ENCODE results near the gene BLOC1S3. TPM values are rescaled to one million over a fixed set of nuclear protein-coding genes. Genes with fewer than 3 reads are reported as not detected.

BLOC1S3 gene
- total and polyA plus RNA-seq, 2 of the 13 experiments (the other 11 are each of a cell fraction or from before 2014, with no cell fraction given) = 4.3 to 4.8 TPM

GRCh38 chr19:45179072-45179891 lies 698 bp downstream of the BLOC1S3 start (continued):
- TF ChIP-seq ESRRA (CRISPR knock-in tag; IDR thresholded peaks at IDR 0.05; ENCODE audit: low read depth) (no peak), GTF2F1 (IDR thresholded peaks at IDR 0.05; ENCODE audit: low read length) (no peak), PATZ1 (CRISPR knock-in tag; IDR thresholded peaks at IDR 0.05) (peak; percentile 28; the same call in 1 of the 2 replicates), THAP8 (CRISPR knock-in tag; IDR thresholded peaks at IDR 0.05; ENCODE audit: borderline replicate concordance) (0 out of 2 replicates have a peak, but pooled peaks have one; percentile 31), ZBTB21 (CRISPR knock-in tag; IDR thresholded peaks at IDR 0.05) (no peak), ZMYM2 (CRISPR knock-in tag; IDR thresholded peaks at IDR 0.05) (no peak), SIX1 (CRISPR knock-in tag; IDR thresholded peaks at IDR 0.05; ENCODE audit: borderline replicate concordance) (no peak), NFKBIZ (CRISPR knock-in tag; IDR thresholded peaks at IDR 0.05) (no peak), DR1 (CRISPR knock-in tag; IDR thresholded peaks at IDR 0.05) (no peak; the same call in 1 of the 2 replicates), REL (CRISPR knock-in tag; conservative IDR thresholded peaks at IDR 0.05) (no peak), NFE2L2 (IDR thresholded peaks at IDR 0.05; ENCODE audit: low read length) (no peak), NR2F1 (CRISPR knock-in tag; IDR thresholded peaks at IDR 0.05) (no peak), XBP1 (CRISPR knock-in tag; IDR thresholded peaks at IDR 0.05) (no peak), TRIM22 (IDR thresholded peaks at IDR 0.05) (no peak), ZNF580 (CRISPR knock-in tag; IDR thresholded peaks at IDR 0.05; ENCODE audit: borderline replicate concordance, low read depth) (no peak), ZBTB26 (CRISPR knock-in tag; IDR thresholded peaks at IDR 0.05; ENCODE audit: borderline replicate concordance) (no peak), HMG20B (CRISPR knock-in tag; conservative IDR thresholded peaks at IDR 0.05) (no peak), ZNF850 (CRISPR knock-in tag; conservative IDR thresholded peaks at IDR 0.05) (no peak), ZNF572 (CRISPR knock-in tag; IDR thresholded peaks at IDR 0.05) (0 out of 2 replicates have a peak, but pooled peaks have one; percentile 70), SOX5 (CRISPR knock-in tag; IDR thresholded peaks at IDR 0.05; ENCODE audit: borderline replicate concordance) (no peak), CSRNP2 (CRISPR knock-in tag; conservative IDR thresholded peaks at IDR 0.05; ENCODE audit: low read depth) (no peak), MTA3 (CRISPR knock-in tag; IDR thresholded peaks at IDR 0.05) (no peak), ZNF343 (CRISPR knock-in tag; IDR thresholded peaks at IDR 0.05) (no peak), SAP130 (CRISPR knock-in tag; IDR thresholded peaks at IDR 0.05; ENCODE audit: low read depth) (no peak)

Measured in HepG2 (cell line).